Measurements from ENCODE around the gene GZMB. TPM values are rescaled to one million over a fixed set of nuclear protein-coding genes. Genes with fewer than 3 reads are reported as not detected.

Gene GZMB
- total RNA-seq, 1 donor from 2014 or later: not detected

DNA sequence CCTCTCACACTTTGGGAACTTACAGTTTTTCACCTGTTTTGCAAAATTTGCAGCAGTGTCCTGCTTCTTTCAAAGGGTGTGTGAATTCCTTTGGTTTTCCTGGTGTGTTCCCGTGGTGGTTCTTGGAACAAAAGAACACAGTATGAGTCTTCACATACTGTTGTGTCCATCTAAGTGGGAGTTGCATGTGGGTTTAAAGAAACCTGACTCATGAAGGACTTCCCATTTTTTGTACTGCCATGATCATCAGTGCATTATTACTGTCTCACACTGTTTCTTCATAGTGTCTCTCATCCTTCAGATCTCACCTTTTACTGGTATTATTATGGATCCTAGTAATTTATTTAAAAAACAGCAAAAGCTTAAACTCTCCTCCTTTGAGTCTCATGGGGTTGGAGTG, 20.7 kb downstream of the GZMB start:
- no peaks in the 10 kb centered on the region for H3K36me3 ChIP-seq
- DNase-seq (ENCODE audit: low spot score): no peak
- H3K9me3 ChIP-seq (ENCODE audit: low read depth): no peaks in the 10 kb centered on the region
- H3K9me3 Mint-ChIP-seq: peaks cover 4% of the 10 kb centered on the region
- H3K27ac ChIP-seq: no peak overlapping the region
- TF ChIP-seq EZH2phosphoT487 (IDR thresholded peaks at IDR 0.05) (no peak), EZH2 (IDR thresholded peaks at IDR 0.05) (no peak)
- TF ChIP-seq, protein P1, sequence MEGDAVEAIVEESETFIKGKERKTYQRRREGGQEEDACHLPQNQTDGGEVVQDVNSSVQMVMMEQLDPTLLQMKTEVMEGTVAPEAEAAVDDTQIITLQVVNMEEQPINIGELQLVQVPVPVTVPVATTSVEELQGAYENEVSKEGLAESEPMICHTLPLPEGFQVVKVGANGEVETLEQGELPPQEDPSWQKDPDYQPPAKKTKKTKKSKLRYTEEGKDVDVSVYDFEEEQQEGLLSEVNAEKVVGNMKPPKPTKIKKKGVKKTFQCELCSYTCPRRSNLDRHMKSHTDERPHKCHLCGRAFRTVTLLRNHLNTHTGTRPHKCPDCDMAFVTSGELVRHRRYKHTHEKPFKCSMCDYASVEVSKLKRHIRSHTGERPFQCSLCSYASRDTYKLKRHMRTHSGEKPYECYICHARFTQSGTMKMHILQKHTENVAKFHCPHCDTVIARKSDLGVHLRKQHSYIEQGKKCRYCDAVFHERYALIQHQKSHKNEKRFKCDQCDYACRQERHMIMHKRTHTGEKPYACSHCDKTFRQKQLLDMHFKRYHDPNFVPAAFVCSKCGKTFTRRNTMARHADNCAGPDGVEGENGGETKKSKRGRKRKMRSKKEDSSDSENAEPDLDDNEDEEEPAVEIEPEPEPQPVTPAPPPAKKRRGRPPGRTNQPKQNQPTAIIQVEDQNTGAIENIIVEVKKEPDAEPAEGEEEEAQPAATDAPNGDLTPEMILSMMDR (IDR thresholded peaks at IDR 0.05): no peak
- no peak overlapping the region for H3K9ac ChIP-seq
- no peak overlapping the region for H3K27ac Mint-ChIP-seq
- H3K4me3 ChIP-seq: no peak overlapping the region
- no peaks in the 10 kb centered on the region for H3K27me3 ChIP-seq
- no peaks in the 10 kb centered on the region for H3F3A ChIP-seq (ENCODE audit: low read depth)
- H3K36me3 Mint-ChIP-seq: no peaks in the 10 kb centered on the region
- peaks cover 4% of the 10 kb centered on the region for H3K27me3 Mint-ChIP-seq (ENCODE audit: insufficient read depth, low read depth)
- no peaks in the 10 kb centered on the region for H3K79me2 ChIP-seq (ENCODE audit: low read depth)
- no peak overlapping the region for H3K4me3 Mint-ChIP-seq
- no peaks in the 10 kb centered on the region for H3K4me1 ChIP-seq
- H4K20me1 ChIP-seq (ENCODE audit: low read depth): no peaks in the 10 kb centered on the region
- H3K4me2 ChIP-seq: no peak overlapping the region
- H2AFZ ChIP-seq (replicated peaks): no peak overlapping the region
- H3K4me1 Mint-ChIP-seq: no peaks in the 10 kb centered on the region

- no peaks in the 10 kb centered on the region for H3K4me1 ChIP-seq
- H3K4me3 ChIP-seq: no peak overlapping the region
- H3K9me3 ChIP-seq (ENCODE audit: low read depth): no peaks in the 10 kb centered on the region
- no peak overlapping the region for H3K27ac Mint-ChIP-seq
- H4K20me1 ChIP-seq (ENCODE audit: low read depth): no peaks in the 10 kb centered on the region
- H3F3A ChIP-seq (ENCODE audit: low read depth): no peaks in the 10 kb centered on the region
- TF ChIP-seq EZH2phosphoT487 (IDR thresholded peaks at IDR 0.05): no peak
- no peak for TF ChIP-seq EZH2 (IDR thresholded peaks at IDR 0.05)
- TF ChIP-seq, protein P1 (IDR thresholded peaks at IDR 0.05): no peak
- H3K79me2 ChIP-seq (ENCODE audit: low read depth): no peaks in the 10 kb centered on the region
- no peak overlapping the region for H3K9ac ChIP-seq
- H3K36me3 ChIP-seq: no peaks in the 10 kb centered on the region
- no peaks in the 10 kb centered on the region for H3K9me3 Mint-ChIP-seq
- no peak overlapping the region for H2AFZ ChIP-seq (replicated peaks)
- H3K27ac ChIP-seq: no peak overlapping the region
- H3K4me1 Mint-ChIP-seq: peaks cover 3% of the 10 kb centered on the region
- no peak overlapping the region for H3K4me3 Mint-ChIP-seq
- no peaks in the 10 kb centered on the region for H3K36me3 Mint-ChIP-seq
- no peaks in the 10 kb centered on the region for H3K27me3 ChIP-seq
- no peak for DNase-seq (ENCODE audit: low spot score)
- no peak overlapping the region for H3K4me2 ChIP-seq
- peaks cover 4% of the 10 kb centered on the region for H3K27me3 Mint-ChIP-seq (ENCODE audit: insufficient read depth, low read depth)
These were observed 21.8 kb downstream of the GZMB start for GRCh38 chr14:24612196-24612595.

- peaks cover 4% of the 10 kb centered on the region for H3K27me3 Mint-ChIP-seq (ENCODE audit: insufficient read depth, low read depth)
- H3K27ac ChIP-seq: no peak within 1 kb of the TSS
These were observed 24.2 kb downstream of the GZMB start, which contains the start of gene GZMH for GRCh38 chr14:24609655-24610344. GZMH (minus strand) TSS chr14:24609685; CDS start chr14:24609613, 72 bp downstream.

More at GRCh38 chr14:24609655-24610344, 24.2 kb downstream of the GZMB start, which contains the start of gene GZMH:
- peaks cover 6% of the 10 kb centered on the region for H3K4me1 Mint-ChIP-seq
- Histone ChIP-seq H3K27me3 (no peaks in the 10 kb centered on the region), H3K4me1 (no peaks in the 10 kb centered on the region), H4K20me1 (ENCODE audit: low read depth) (no peaks in the 10 kb centered on the region), H3K79me2 (ENCODE audit: low read depth) (no peaks in the 10 kb centered on the region), H3K4me2 (no peak within 1 kb of the TSS), H3K4me3 (no peak within 1 kb of the TSS), H3K9ac (no peak within 1 kb of the TSS), H3F3A (ENCODE audit: low read depth) (no peaks in the 10 kb centered on the region), H3K9me3 (ENCODE audit: low read depth) (no peaks in the 10 kb centered on the region), H3K36me3 (no peaks in the 10 kb centered on the region), H2AFZ (replicated peaks) (no peak within 1 kb of the TSS)
- no peak within 1 kb of the TSS for H3K4me3 Mint-ChIP-seq
- DNase-seq (ENCODE audit: low spot score): no peak
- no peak for TF ChIP-seq EZH2phosphoT487 (IDR thresholded peaks at IDR 0.05)
- TF ChIP-seq EZH2 (IDR thresholded peaks at IDR 0.05): no peak
- TF ChIP-seq, protein P1 (IDR thresholded peaks at IDR 0.05): no peak
- no peaks in the 10 kb centered on the region for H3K36me3 Mint-ChIP-seq
- H3K27ac Mint-ChIP-seq: no peak within 1 kb of the TSS
- H3K9me3 Mint-ChIP-seq: no peaks in the 10 kb centered on the region
